AG09319 (cell line): ENCODE data around the gene SIRPA.

Experiments
- DNase-seq: peaks from one replicate; pipeline ENCODE4 v3.0.0-alpha.2; 2010; ENCODE audit warnings: low read depth; ENCODE audit errors: extremely low read depth
- CTCF ChIP-seq: IDR thresholded peaks from 2 replicates; pipeline ENCODE4 v1.5.1; 2011; ENCODE audit warnings: low read depth, mild to moderate bottlenecking, inconsistent platforms, low read length, moderate library complexity

SIRPA gene

GRCh38 chr20:1894951-1895673, at the start of gene SIRPA:
SIRPA (plus strand) TSS chr20:1895407; CDS start chr20:1895448, 41 bp downstream.
- no peak for DNase-seq
- no peak for TF ChIP-seq CTCF

GRCh38 chr20:1845701-1846100, 49.5 kb upstream of the SIRPA start:
- DNase-seq, result no peak
- no peak for TF ChIP-seq CTCF

GRCh38 chr20:1846341-1846740, 48.9 kb upstream of the SIRPA start:
- TF ChIP-seq CTCF, result no peak
- DNase-seq, result no peak

GRCh38 chr20:1846876-1847275, 48.3 kb upstream of the SIRPA start:
- no peak for DNase-seq
- no peak for TF ChIP-seq CTCF

GRCh38 chr20:1847780-1848179, 47.4 kb upstream of the SIRPA start:
- DNase-seq, result no peak
- TF ChIP-seq CTCF, result no peak

GRCh38 chr20:1848373-1848772, 46.8 kb upstream of the SIRPA start:
- DNase-seq, result no peak
- TF ChIP-seq CTCF, result no peak

- TF ChIP-seq CTCF, result no peak
- DNase-seq, result no peak
Measured at GRCh38 chr20:1851396-1851795, 43.8 kb upstream of the SIRPA start.
